OCI-LY3 (cell line): ENCODE data around the gene GRM8.

ENCODE experiments used
- CTCF ChIP-seq: fragments of 200-600, 300-600 bp; sonication (generic); IDR thresholded peaks from 2 replicates; pipeline ENCODE4 v1.5.1; 2014; ENCODE audit warnings: antibody characterized with exemption, low read length, low read depth
- EZH2phosphoT487 ChIP-seq: fragments of 200-600 bp; shearing (Covaris generic); IDR thresholded peaks from 2 replicates; pipeline ENCODE4 v1.6.1; 2018; ENCODE audit warnings: antibody characterized with exemption, mixed run types, low read depth

GRCh38 chr7:126493801-126494200 is 758.9 kb downstream of the GRM8 start:
- TF ChIP-seq CTCF (no peak), EZH2phosphoT487 (no peak)
